AG09309 (cell line): ENCODE measurements around the gene PLCB4.
A peak's percentile ranks its signal among the peaks of the same experiment; 100 is the strongest.

Experiments
- DNase-seq: peaks from one replicate; pipeline ENCODE4 v3.0.0-alpha.2; 2010; ENCODE audit warnings: low read depth
- H3K4me3 ChIP-seq: 2 replicates; pipeline ENCODE4 v1.5.1; 2011; ENCODE audit warnings: mild to moderate bottlenecking, low read depth, low read length, moderate library complexity; ENCODE audit not compliant: control insufficient read depth
- CTCF ChIP-seq: IDR thresholded peaks from 2 replicates; pipeline ENCODE4 v1.5.1; 2011; ENCODE audit warnings: mild to moderate bottlenecking, low read depth, low read length, inconsistent platforms; ENCODE audit not compliant: insufficient read depth, control insufficient read depth; ENCODE audit errors: missing control alignments

The PLCB4 gene

DNA sequence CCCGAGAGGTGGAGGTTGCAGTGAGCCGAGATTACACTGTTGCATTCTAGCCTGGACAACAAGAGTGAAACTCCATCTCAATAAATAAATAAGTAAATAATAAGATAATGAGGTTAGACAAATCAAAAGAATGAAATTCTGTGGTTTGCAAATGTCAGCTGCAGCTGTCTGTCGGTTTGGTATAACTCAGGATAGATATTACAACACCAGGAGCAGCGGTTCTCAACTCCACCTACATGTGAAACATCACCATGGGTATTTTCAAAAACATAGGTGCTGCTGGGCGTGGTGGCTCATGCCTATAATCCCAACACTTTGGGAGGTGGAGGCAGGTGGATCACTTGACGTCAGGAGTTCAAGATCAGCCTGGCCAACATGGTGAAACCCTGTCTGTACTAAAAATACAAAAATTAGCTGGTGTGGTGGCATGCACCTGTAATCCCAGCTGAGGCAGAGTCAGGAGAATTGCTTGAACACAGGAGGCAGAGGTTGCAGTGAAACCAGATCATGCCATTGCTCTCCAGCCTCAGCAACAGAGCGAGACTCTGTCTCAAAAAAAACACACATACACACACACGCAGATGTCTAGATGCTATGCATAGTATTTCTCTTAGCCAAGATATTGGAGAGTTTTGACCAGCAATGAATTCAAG, 319.4 kb downstream of the PLCB4 start:
- no peak for DNase-seq
- TF ChIP-seq CTCF, result no peak
- no peak overlapping the region for H3K4me3 ChIP-seq

DNA sequence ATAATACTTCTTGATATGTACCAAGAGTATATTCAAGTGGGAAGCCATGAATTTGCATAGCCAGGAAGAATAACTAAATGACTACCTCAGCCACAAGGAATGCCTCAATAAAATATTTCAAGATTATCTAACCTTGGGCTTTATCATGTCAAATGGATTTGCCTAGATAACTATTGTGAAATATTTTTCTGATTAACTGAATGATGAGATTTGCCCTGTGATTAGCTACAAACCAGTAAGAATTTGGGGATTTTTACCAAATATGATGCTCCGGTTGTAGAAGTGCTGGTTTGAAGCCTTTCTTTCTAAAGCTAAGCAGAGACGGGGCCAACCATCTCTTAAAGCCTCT, 319.9 kb downstream of the PLCB4 start:
- TF ChIP-seq CTCF, result no peak
- H3K4me3 ChIP-seq, result no peak overlapping the region
- no peak for DNase-seq

DNA sequence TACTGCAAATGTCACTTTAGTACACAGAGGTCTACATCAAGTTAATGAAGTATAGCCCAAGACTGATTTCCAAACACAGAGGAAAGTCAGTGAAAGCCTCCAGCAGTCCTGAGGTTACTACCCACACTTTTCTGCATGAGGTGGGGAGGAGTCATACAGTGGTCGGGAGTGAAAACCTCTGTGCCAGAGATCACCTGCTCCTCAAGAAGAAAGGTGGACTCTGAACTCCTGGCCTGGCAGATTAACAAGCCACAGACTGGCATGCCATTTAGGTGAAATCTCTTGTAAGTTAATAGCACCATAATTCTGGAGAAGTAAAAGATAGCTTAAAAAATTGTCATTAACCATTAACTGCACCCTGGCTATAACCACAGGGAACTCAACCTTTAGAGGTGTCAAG, 320.5 kb downstream of the PLCB4 start:
- H3K4me3 ChIP-seq, result no peak overlapping the region
- TF ChIP-seq CTCF, result no peak
- DNase-seq, result no peak

DNA sequence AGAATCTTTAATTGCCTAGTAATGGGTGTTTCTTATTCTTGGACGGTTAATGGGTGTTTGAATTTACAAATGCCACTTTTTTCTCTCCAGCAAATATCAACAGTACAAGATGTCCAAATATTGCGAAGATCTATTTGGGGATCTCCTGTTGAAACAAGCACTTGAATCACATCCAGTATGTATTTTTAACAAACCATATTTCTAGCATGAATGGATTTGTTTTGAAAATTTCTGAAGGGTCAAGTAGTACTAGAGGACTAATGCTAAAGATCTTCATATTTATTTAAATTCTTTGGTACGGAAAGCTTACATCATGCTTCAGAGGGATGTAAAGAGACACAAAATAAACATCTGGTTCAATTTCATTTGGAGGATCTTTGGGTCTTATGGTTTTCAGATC, 321.6 kb downstream of the PLCB4 start:
- no peak overlapping the region for H3K4me3 ChIP-seq
- no peak for DNase-seq
- TF ChIP-seq CTCF, result no peak

DNA sequence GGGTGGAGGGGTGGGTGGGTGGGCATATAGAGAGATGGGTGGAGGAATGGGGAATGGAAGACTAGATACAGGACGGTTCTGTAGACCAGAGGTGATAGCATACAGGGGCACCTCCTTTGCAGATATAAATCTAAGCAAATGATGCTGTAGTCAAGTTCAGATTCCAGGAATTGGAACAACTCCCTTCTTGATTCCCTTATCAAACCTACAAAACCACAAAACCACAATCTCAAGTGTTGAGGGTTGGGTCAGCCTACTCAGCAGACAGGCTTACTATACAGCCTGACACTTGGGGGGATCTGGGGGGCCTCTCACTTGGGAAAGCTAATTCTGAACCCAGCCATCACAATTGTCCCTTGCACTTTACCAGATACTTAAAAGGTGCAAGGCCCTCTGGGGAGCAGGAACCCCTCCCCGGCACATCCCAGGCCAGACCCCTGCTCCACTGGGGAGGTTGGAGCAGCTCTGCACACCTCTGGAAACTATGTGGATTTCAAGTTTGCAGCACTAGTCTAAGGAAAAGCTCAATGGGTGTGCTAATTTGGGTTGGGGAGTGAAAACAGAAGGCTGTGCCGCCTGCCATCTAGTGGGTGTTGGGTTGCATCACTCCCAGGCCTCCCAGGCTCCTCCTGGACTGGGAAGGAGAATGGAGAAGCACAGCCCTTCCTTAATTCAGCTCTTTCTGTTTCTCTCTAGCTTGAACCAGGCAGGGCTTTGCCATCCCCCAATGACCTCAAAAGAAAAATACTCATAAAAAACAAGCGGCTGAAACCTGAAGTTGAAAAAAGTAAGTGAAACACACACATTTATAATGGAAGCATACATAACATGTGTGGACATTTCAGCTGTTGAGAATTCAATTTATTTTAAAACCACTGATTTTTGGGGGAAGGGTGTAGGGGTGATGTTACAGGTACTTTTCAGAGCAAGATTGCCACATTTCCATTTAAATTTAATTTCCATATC, 324.3 kb downstream of the PLCB4 start:
- no peak overlapping the region for H3K4me3 ChIP-seq
- no peak for DNase-seq
- TF ChIP-seq CTCF, result peak; percentile 93

DNA sequence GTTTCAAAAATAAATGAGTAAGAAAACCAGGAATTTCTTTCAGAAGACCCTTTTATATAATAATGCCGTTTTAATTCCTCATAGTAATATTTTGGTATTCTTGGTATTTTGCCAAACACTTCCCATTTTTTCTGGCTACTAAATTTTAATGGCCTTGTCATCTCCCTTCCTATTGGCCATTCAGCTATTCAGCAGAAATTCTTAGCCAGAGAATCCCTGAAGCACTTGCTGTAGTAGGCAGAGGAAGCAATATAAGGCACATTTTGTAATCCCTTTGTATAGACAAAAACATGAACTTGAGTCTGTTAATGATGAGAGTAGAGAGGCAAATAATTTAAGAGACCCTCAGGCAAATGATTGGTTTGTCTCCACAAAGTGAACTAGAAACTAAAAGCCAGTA, 327.1 kb downstream of the PLCB4 start:
- H3K4me3 ChIP-seq, result no peak overlapping the region
- no peak for DNase-seq
- TF ChIP-seq CTCF, result no peak

GRCh38 chr20:9397928-9398327, 329.0 kb downstream of the PLCB4 start:
- no peak overlapping the region for H3K4me3 ChIP-seq
- DNase-seq, result no peak
- TF ChIP-seq CTCF, result no peak
